Measurements from ENCODE around the gene CWH43. TPM values are rescaled to one million over a fixed set of nuclear protein-coding genes. Genes with fewer than 3 reads are reported as not detected.

CWH43 gene
- total and polyA plus RNA-seq, 12 donors, result not detected

DNA sequence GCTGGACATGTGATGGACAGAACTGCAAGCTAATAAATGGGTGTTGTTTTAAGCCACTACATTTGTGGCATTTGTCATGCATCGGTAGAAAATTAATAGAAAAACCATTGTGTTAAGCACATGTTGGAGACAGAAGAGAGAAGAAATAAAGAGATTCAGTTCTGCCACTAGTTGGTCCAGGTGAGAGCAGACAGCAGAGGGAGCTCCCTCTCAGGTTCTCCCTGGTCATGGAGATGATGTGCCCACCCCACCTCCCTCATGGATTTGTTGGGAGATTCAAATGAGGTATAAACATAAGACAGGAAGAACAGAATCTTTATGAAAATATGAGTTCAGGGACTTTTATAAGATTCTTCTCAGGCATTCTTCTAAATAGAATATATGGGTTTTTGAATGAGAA lies 42.7 kb upstream of the CWH43 start:
- no peak for TF ChIP-seq POLR2A (IDR thresholded peaks at IDR 0.05)
- TF ChIP-seq, protein P1, sequence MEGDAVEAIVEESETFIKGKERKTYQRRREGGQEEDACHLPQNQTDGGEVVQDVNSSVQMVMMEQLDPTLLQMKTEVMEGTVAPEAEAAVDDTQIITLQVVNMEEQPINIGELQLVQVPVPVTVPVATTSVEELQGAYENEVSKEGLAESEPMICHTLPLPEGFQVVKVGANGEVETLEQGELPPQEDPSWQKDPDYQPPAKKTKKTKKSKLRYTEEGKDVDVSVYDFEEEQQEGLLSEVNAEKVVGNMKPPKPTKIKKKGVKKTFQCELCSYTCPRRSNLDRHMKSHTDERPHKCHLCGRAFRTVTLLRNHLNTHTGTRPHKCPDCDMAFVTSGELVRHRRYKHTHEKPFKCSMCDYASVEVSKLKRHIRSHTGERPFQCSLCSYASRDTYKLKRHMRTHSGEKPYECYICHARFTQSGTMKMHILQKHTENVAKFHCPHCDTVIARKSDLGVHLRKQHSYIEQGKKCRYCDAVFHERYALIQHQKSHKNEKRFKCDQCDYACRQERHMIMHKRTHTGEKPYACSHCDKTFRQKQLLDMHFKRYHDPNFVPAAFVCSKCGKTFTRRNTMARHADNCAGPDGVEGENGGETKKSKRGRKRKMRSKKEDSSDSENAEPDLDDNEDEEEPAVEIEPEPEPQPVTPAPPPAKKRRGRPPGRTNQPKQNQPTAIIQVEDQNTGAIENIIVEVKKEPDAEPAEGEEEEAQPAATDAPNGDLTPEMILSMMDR (IDR thresholded peaks at IDR 0.05), result no peak
- Histone ChIP-seq H3K27me3 (no peaks in the 10 kb centered on the region), H3K36me3 (replicated peaks in 1 of 2) (no peaks in the 10 kb centered on the region), H3K27ac (no peak overlapping the region), H3K4me1 (replicated peaks in 1 of 2) (no peaks in the 10 kb centered on the region), H3K4me3 (no peak overlapping the region), H3K9me3 (replicated peaks in 1 of 3) (no peaks in the 10 kb centered on the region)
- 61 to 73% (median 65%) methylated on average over 1 of the region's 1 CpG for WGBS, 4 donors
- no peak for DNase-seq
- intact Hi-C loops (cut with DNase I), result loop anchor here in 1 of 2 donors (10.0 kb wide), 1 partner anchor 379 kb away; no protein-coding TSS in a partner anchor

DNA sequence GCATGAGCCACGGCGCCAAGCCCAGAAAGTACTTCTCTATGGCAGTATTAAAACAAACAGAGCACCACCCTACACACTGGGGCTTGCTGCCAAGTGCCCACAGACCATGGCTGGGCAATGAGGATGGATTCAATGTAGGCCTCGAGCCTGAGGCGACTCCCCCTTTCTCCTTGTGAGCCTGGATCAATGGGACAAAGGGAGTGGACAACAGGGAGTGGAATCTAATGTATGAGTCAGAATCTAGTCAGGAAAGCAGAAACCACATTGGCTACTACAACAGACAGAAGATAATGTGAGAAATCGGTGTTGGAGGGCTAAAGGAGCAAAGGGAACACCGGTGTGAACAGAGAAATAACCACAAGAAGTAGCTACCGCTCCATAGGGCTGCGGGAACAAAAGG lies 41.8 kb upstream of the CWH43 start:
- no peak for DNase-seq
- 89 to 92% (median 90%) methylated on average over 8 of the region's 8 CpGs for WGBS, 4 donors
- Histone ChIP-seq H3K27ac (no peak overlapping the region), H3K4me1 (replicated peaks in 1 of 2) (no peaks in the 10 kb centered on the region), H3K27me3 (no peaks in the 10 kb centered on the region), H3K4me3 (no peak overlapping the region), H3K9me3 (replicated peaks in 1 of 3) (no peaks in the 10 kb centered on the region), H3K36me3 (replicated peaks in 1 of 2) (no peaks in the 10 kb centered on the region)
- intact Hi-C loops (cut with DNase I), result loop anchor here in 1 of 2 donors (10.0 kb wide), 1 partner anchor 379 kb away; no protein-coding TSS in a partner anchor
- TF ChIP-seq POLR2A (IDR thresholded peaks at IDR 0.05), result no peak
- TF ChIP-seq, protein P1 (IDR thresholded peaks at IDR 0.05), result no peak

DNA sequence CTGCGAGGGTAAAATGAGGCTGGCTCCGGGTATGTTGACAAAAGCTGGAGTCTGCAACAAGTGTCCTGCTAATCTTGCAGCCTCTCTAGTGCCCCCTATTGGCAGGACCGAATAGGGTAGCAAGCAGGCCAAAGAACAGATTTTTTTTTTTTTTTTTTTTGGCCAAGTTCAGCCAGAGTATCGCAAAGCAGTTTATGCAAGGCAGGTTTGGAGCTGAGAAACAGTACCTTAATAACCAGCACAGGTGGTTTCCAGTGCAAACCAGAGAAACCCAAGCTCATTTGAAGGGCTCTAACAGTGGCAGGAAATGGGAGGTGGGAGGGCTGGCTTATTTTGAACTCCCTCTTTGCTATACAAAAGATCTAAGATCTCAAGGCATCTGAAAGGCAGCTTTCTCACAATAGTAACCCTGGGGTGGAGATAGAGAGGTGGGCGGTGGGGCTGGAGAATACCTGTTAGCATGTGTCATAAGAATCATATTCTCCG lies 41.3 kb upstream of the CWH43 start:
- Histone ChIP-seq H3K27ac (no peak overlapping the region), H3K36me3 (replicated peaks in 1 of 2) (no peaks in the 10 kb centered on the region), H3K4me3 (no peak overlapping the region), H3K9me3 (replicated peaks in 1 of 3) (no peaks in the 10 kb centered on the region), H3K27me3 (no peaks in the 10 kb centered on the region), H3K4me1 (replicated peaks in 1 of 2) (no peaks in the 10 kb centered on the region)
- intact Hi-C loops (cut with DNase I), result loop anchor here in 1 of 2 donors (10.0 kb wide), 1 partner anchor 380 kb away; no protein-coding TSS in a partner anchor
- peak in 4 of 7 donors; percentile 11 to 29 (median 20) for DNase-seq
- 67 to 74% (median 72%) methylated on average over 6 of the region's 6 CpGs for WGBS, 4 donors
- TF ChIP-seq, protein P1 (IDR thresholded peaks at IDR 0.05), result peak in 1 of 6 experiments; percentile 29
- no peak for TF ChIP-seq POLR2A (IDR thresholded peaks at IDR 0.05)

DNA sequence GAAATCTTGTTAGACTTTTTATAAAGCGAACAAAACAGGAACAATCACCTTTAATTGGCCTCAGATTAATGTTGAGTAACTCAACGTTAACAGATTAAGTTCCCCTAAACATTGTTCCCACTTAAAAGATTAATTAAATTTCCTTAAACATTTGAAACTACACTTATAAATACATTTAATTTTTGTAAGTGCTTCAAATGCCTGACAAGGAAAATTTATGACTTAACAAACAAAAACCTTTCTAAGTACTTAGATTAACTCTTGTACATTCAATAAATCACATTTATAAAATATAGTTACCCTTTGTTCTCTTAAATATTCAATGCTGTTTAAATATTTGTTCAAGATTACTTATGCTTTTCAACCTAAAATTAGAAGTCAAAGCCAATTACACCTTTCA lies 40.1 kb upstream of the CWH43 start:
- H3K27me3 ChIP-seq, result no peaks in the 10 kb centered on the region
- H3K36me3 ChIP-seq (replicated peaks in 1 of 2), result no peaks in the 10 kb centered on the region
- H3K9me3 ChIP-seq (replicated peaks in 1 of 3), result no peaks in the 10 kb centered on the region
- no peak for DNase-seq
- H3K27ac ChIP-seq, result no peak overlapping the region
- intact Hi-C loops (cut with DNase I), result loop anchor here in 1 of 2 donors (10.0 kb wide), 1 partner anchor 381 kb away; no protein-coding TSS in a partner anchor
- no peaks in the 10 kb centered on the region for H3K4me1 ChIP-seq (replicated peaks in 1 of 2)
- TF ChIP-seq, protein P1 (IDR thresholded peaks at IDR 0.05), result no peak
- no peak for TF ChIP-seq POLR2A (IDR thresholded peaks at IDR 0.05)
- 62 to 71% (median 68%) methylated on average over 2 of the region's 2 CpGs for WGBS, 4 donors
- H3K4me3 ChIP-seq, result no peak overlapping the region

Data from adrenal gland (tissue), 12 donors.